ENCODE measurements around the gene HSPG2. TPM values are rescaled to one million over a fixed set of nuclear protein-coding genes. Genes with fewer than 3 reads are reported as not detected.

Gene HSPG2
- total RNA-seq, 2 experiments from 2014 or later = 1.6 to 4.7 TPM

DNA sequence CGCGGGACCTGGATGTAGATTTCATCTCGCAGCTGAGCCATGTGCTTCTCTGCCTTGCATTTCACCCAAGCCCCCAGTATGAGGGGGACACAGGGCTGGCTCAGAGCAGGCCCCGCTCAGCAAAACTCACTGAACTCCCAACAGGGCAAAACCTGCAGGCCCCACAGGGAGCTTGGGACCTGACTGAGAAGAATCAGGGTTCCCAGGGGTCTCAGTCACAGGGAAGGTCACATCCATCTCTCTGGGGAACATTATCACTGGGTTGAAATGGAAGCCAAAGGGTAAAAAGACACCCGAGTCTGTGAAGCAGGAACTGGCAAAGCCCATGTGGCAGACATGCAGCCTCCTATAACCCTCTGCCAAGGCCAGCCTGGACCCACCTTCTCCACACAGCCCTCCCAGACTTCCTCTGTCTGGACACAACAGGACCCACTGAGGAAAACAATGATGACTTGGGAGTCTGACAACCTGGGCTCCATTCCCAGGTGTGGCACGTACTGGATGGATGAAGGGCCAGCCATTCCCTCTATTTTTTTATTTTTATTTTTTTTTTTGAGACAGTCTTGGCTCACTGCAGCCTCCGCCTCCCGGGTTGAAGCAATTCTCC is 11.7 kb downstream of the HSPG2 start:
- H3K4me1 ChIP-seq (ENCODE audit: insufficient read depth, low read length, poor library complexity, severe bottlenecking) = no peaks in the 10 kb centered on the region
- no peak overlapping the region for H3K4me3 ChIP-seq (ENCODE audit: low read depth, low read length, poor library complexity, severe bottlenecking)
- POLR2A ChIA-PET = interaction anchor here (0.5 kb wide), 1 partner anchor 156 kb away, joined by 4 read pairs; no protein-coding TSS in a partner anchor
- H3K27ac ChIP-seq (ENCODE audit: low read depth, low read length, poor library complexity, severe bottlenecking) = no peak overlapping the region
- no peak overlapping the region for H2AFZ ChIP-seq (ENCODE audit: low read length)
- no peaks in the 10 kb centered on the region for H3K36me3 ChIP-seq (ENCODE audit: insufficient read depth, low read length)
- CTCF ChIA-PET (ENCODE audit: unreplicated experiment) = no interaction called here
- H3K4me2 ChIP-seq (ENCODE audit: low read length) = no peak overlapping the region
- no peaks in the 10 kb centered on the region for H3K9me2 ChIP-seq (ENCODE audit: insufficient read depth, low read length)
- H3K9me3 ChIP-seq (ENCODE audit: low read length) = no peaks in the 10 kb centered on the region
- no peak for DNase-seq (ENCODE audit: low spot score)
- TF ChIP-seq, protein P1, sequence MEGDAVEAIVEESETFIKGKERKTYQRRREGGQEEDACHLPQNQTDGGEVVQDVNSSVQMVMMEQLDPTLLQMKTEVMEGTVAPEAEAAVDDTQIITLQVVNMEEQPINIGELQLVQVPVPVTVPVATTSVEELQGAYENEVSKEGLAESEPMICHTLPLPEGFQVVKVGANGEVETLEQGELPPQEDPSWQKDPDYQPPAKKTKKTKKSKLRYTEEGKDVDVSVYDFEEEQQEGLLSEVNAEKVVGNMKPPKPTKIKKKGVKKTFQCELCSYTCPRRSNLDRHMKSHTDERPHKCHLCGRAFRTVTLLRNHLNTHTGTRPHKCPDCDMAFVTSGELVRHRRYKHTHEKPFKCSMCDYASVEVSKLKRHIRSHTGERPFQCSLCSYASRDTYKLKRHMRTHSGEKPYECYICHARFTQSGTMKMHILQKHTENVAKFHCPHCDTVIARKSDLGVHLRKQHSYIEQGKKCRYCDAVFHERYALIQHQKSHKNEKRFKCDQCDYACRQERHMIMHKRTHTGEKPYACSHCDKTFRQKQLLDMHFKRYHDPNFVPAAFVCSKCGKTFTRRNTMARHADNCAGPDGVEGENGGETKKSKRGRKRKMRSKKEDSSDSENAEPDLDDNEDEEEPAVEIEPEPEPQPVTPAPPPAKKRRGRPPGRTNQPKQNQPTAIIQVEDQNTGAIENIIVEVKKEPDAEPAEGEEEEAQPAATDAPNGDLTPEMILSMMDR (conservative IDR thresholded peaks at IDR 0.05; ENCODE audit: low read length) = no peak
- no peak for TF ChIP-seq EZH2phosphoT487 (IDR thresholded peaks at IDR 0.05; ENCODE audit: borderline replicate concordance, low read depth, low read length)
- no peaks in the 10 kb centered on the region for H4K20me1 ChIP-seq (ENCODE audit: insufficient read depth, low read length)
- intact Hi-C loops (cut with micrococcal nuclease; ENCODE audit: unreplicated experiment) = no loop called here
- no TSS peak for BruUV-seq (replicated peaks)
- no peaks in the 10 kb centered on the region for H3K79me2 ChIP-seq (ENCODE audit: insufficient read depth, low read depth, low read length)

DNA sequence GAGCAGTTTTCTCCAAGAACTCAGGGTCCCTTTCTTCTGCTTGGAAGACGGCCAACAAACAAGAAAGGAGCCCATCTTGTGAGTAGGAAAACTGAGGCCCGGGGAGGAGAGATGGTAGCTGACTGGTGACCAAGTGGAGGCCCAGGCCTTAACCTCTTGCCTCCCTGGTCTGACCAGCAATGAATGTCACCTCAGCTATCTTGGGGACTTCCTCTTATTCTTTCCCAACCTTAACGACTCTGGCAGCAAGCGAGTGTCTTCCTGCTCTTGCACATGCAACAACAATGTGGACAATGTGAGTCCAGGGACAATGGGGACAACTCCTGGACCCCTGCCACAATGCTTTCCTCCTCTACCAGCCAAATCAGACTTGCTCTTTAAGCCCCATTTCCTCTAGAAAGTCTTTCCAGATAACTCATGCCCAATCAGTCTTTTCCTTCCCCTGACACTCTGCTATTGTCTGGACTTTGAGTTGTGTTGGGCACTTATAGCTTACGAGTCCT is 12.6 kb downstream of the HSPG2 start:
- BruUV-seq (replicated peaks) = no TSS peak
- CTCF ChIA-PET (ENCODE audit: unreplicated experiment) = no interaction called here
- Histone ChIP-seq H3K4me3 (ENCODE audit: low read depth, low read length, poor library complexity, severe bottlenecking) (no peak overlapping the region), H3K36me3 (ENCODE audit: insufficient read depth, low read length) (no peaks in the 10 kb centered on the region), H3K79me2 (ENCODE audit: insufficient read depth, low read depth, low read length) (no peaks in the 10 kb centered on the region), H3K9me2 (ENCODE audit: insufficient read depth, low read length) (no peaks in the 10 kb centered on the region), H3K27ac (ENCODE audit: low read depth, low read length, poor library complexity, severe bottlenecking) (no peak overlapping the region), H3K4me1 (ENCODE audit: insufficient read depth, low read length, poor library complexity, severe bottlenecking) (no peaks in the 10 kb centered on the region), H2AFZ (ENCODE audit: low read length) (no peak overlapping the region), H3K4me2 (ENCODE audit: low read length) (no peak overlapping the region), H3K9me3 (ENCODE audit: low read length) (no peaks in the 10 kb centered on the region), H4K20me1 (ENCODE audit: insufficient read depth, low read length) (no peaks in the 10 kb centered on the region)
- intact Hi-C loops (cut with micrococcal nuclease; ENCODE audit: unreplicated experiment) = no loop called here
- no peak for TF ChIP-seq EZH2phosphoT487 (IDR thresholded peaks at IDR 0.05; ENCODE audit: borderline replicate concordance, low read depth, low read length)
- TF ChIP-seq, protein P1 (conservative IDR thresholded peaks at IDR 0.05; ENCODE audit: low read length) = no peak
- POLR2A ChIA-PET = no interaction called here
- no peak for DNase-seq (ENCODE audit: low spot score)
